ENCODE results near the gene C1R.

C1R gene

DNA sequence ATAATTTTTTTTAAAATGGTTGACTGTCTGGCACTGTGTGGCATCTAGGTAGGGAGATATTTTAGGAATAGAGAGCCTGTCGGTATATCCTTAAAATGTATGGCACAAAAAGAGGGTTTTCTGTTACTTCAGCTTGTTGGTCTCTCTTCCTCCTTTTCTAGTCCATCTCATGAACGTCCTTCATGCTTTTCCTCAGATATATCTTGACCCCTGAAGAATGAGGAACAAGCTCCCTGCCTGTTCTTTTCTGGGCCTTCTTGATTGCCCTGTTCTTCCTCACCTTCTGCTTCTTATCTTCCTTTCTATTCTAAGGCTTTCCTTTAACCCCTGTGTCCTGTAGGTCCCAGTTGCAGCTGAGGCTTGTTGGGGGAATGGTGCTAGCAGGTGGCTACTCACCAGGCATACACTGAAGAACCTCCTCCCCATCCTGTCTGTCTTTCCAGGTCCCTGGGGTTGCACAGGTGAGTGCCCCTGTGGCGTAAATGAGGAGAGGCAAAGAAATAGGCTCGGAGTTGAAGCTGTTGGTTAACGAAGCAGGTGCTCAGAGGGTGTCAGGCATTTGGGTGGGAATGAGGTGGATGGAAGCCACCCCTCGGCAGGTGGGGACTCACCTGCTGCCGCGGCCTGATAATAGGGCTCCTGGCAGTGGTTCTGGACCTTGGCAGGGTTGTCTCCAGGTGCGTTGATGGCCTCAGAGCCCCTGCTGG, 7.2 kb upstream of the C1R start:
- no peak for DNase-seq (ENCODE audit: low read depth, low spot score)

DNA sequence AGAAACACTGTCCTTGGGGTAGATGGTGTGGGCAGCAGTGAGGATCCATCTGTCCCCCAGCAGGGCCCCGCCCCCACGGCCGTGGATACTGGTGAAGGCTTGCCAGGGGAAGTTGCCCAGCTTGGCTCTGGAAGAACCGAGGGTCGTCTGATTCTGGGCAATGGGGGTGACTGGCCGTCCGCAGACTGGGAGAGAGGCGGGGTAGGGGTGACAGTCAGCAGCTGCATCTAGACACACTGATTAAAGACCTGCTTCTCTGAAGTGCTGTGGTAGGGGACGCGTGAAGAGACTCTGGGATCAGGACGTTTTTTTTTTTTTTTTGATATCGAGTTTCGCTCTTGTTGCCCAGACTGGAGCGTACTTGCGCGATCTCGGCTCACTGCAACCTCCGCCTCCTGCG, 4.7 kb upstream of the C1R start:
- no peak for DNase-seq (ENCODE audit: low read depth, low spot score)

DNA sequence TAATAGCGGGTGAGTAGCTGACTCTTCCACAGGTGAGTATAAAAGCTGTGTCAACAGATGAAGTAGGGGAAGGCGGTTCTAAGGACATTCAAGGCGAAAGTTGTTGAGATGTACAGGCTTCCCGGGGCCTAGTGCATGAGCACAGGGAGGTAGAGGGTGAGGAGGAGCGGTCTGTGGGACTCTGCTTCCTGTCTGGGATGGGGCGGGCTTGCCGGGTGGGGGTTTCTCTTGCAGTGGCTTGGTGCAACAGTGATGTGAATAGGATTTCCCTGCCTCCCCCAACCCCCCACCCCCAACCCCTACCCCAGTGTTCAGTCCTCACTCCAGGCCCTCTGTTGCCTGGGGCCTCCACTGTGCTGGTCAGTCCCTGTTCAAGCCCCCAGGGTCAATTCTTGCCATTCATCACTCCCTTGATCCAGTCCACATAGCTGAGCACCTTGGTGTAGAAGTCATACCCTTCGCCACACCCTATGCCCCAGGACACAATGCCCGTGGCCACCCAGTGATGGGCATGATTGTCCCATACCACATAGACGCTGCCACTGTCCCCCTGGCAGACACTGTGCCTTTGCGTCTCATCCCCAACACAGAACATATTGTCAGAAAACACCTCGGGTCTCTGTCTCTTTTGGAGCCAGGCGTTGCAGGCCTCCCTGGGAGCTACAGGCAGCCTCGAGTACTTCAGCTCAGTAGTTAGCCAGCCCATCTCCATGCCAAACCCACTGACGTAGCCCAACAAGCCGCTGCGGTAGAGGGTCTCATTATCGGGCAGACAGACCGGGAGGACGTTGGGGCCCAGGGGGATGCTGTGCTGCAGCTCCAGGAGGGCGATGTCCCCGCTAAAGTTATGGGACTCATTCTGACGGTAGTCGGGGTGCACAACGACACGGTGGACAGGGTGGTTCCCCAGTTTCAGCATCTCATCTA, 4.0 kb upstream of the C1R start:
- DNase-seq (ENCODE audit: low read depth, low spot score), result no peak

DNA sequence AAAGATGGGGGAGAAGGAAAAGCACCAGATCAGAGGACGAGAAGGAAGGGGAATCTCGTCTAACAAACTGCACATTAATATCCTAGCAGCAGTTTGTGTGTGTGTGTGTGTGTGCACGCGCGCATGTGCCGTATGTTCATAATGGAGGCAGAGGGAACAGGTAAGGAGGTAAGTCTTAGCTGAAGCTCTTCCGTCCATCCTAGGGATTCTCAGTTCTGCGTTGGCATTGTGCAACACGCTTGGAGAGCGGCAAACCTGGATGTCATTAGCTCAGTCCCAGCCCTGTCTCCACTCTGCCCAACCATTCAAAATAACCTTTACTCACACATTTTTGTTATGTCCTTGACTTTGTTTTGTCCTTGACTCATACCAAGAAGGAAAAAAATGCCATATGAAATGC, 1.6 kb upstream of the C1R start:
- DNase-seq (ENCODE audit: low read depth, low spot score), result no peak

DNA sequence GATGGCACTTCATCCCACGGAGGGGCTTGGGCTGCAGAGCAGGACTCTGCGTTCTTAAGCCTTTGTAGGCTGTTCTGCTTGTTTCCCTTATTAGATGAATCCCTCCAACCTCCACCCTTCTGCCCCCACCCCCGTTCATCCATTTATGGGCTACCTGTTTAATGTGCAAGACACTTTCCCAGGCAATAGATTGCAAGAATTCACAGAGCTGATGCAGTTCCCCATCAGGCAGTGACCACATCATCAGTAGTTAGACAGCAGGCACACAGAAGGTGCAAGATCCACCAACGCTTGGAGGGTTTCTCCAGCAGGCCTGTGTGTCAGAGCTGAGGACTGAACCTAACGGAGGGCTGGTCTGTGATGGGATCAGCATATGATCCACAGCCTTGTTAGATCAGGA, 1.2 kb upstream of the C1R start:
- no peak for DNase-seq (ENCODE audit: low read depth, low spot score)

DNA sequence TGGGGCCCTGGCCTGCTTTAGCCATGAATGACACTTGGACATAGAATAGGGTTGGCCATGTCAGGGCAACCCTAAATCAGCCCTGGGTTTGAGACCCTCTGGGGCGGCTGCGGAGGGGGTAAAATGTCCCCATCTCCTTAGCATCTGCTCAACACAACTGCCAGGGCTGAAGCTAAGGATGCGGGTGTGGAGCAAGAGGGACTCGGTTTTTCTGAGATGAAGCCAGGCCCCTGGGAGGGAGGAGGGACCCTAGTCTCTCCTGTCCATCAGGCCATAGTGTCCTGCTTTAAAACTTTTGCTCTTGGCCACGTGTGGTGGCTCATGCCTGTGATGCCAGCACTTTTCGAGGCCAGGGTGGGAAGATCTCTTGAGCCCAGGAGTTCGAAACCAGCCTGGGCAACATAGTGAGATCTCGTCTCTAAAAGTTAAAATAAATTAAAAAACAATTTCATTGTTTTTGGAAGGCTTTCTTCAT, 778 bp upstream of the C1R start:
- DNase-seq (ENCODE audit: low read depth, low spot score), result no peak

DNA sequence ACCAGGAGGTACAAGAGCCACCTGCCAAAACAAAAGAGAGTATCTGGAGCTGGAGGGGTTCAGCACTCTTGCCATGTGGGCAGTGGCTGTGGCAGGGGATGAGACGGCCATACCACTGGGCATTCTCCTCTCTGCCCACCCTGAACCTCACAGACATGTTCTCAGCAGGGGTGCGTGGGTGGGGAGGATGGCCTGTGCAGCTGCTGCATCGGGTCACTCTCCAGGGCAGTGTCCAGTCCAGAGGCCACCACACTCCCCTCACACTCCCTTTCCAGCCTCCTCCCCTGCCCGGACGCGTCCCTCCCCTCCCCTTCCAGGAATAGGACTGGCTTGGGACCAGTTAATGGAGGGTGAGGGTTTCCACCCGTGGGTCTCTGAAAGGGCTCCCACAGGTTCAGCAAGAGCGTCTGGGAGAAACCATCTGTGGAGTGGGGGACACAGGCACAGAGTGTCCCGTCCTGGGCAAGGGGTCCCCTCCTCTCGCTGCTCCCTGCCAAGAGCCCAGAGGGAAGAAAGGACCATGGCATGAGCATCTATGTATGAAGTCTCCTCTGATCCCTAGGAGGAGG, 501 bp downstream of the C1R start:
- no peak for DNase-seq (ENCODE audit: low read depth, low spot score)

DNA sequence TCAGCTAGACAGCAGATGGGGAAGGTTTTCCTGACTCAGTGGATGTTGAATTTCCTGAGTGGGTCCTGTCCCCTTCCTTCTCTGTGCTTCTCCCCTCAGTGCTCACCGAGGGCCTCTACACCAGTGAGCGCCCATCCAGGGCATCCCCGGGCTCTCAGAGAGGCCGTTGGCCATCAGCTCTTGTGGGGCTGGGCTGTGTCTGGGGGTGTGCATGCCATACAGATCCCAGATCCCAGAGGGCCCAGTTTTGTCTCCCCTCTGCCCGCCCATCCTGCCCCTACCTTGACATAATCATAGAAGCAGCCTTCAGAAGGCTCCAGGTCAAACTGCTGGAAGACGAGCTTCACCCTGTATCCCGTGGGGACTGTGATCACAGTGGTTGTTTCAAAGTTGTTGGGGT, 1.1 kb downstream of the C1R start:
- no peak for DNase-seq (ENCODE audit: low read depth, low spot score)

DNA sequence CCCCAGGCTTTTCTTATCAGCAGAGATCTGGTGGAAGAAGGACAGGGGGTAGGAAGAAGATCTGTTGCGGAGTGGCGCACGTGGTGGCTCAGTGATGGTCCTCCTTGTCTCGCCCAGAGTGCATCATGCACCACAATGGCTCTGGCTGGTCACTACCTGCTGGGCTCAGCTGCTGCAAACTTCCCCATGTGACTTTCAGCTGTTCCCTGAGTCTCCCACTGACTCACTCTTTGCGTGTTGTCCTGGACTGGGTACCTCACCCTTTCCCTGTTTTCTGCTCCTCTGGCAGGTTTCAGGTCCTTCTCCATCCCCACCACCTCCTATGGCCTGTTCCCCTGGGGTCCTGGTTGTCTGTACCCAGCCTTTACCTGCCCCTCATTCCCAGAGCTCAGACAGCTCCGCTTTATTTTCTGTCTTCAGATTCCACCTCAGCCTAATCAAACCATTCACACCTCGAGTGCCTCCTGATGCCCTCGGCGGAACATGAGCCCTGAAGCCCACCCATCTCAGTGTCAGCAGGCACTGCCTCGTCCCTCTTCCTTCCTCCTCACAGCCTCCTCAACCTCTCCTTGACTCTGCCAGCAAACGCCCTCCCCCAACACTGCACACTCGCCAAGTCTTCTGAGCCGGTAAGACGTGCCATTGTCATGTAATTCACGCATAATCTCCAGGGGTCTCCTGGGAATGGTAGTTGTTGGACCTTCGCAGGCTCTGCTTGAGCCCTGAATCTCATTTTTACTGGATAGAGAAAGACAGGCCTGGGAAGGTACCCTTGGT, 1.8 kb downstream of the C1R start:
- no peak for DNase-seq (ENCODE audit: low read depth, low spot score)

DNA sequence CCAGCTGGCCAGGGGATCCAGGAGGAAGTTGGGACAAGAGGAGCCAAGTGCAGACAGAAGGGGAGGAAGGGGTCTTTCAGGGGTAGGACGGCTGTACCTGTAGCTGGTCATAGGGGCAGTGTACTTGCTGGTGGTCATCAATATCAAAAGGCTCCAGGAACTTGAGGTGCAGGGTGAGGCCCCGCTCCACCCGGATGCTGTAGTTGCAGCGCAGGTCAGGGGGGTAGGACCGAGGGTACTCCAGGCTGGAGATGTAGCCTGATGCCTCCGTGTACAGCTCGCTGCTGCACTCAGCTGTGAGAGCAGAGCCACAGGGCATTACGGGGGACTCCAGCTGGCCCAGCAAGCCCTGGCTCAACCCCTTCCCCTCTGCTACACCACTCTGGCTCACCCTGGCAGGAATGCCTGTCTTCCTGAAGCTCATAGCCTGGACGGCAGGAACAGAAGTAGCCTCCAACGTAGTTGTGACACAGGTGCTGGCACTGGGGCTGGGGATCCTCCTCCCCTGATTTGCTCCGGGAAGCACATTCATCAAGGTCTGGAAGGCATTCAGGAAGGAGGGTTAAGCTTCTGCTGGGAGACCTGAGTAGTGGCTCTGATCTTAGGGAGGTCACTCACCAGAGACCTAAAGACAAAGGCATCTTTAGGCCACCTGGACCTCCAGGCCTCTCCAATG, 2.9 kb downstream of the C1R start:
- no peak for DNase-seq (ENCODE audit: low read depth, low spot score)

DNA sequence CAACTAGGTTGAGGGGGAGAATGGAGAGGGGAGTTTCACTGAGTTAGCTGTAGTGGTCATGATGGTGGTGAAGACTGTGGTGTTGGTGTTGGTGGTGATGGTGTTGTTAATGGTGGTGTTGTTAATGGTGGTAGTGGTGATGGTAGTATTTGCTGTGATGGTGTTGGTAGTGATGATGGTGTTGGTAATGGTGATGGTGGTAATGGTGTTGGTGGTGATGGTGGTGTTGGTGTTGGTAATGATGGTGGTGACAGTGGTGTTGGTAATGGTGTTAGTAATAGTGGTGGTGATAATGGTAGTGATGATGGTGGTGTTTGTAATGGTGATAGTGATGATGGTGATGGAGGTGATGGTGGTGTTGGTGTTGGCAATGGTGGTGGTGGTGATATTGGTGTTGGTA, 9.1 kb downstream of the C1R start:
- DNase-seq (ENCODE audit: low read depth, low spot score), result no peak

DNA sequence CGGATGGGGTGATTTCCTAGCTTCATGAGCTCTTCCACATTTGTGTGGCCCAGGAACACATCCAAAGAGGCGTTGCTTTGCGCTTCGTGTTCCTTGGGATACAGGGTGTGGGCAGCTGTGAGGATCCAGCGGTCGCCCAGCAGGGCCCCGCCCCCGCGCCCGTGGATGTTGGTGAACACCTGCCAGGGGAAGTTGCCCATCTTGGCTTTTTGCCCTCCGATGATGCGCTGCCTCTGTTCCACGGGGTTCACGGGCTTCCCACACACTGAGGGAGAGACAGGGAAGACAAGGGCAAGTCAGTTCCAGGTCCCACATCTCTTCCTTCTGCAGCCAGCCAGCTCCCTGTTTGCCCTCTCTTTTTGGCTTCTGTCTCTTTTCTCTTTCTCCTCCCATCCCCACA, 11.2 kb downstream of the C1R start:
- DNase-seq (ENCODE audit: low read depth, low spot score), result no peak

DNA sequence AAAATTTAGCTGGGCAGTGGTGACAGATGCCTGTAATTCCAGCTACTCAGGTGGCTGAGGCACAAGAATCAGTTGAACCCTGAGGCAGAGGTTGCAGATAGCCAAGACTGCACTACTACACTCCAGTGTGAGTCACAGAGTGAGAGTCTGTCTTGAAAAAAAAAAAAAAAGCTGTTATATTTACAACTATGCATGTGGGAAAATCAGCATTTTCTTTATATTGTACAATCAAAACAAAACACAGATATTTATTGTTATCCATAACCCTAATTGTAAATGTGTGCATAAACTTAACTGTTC, 12.5 kb downstream of the C1R start:
- no peak for DNase-seq (ENCODE audit: low read depth, low spot score)

DNA sequence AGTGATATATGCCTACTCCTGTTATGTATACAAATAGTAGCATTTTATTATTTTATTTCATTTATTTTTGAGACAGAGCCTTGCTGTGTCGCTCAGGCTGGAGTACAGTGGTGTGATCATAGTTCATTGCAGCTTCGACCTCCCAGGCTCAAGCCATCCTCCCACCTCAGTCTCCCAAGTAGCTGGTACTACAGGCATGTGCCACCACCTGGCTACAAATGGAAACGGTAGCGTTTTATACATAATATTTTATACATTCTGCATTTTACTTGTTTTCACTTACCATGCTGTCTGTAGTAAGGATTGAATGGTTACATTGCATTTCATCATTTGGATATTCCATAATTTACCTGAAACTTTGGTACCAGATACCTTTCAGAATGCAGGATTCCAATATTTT, 14.1 kb downstream of the C1R start:
- DNase-seq (ENCODE audit: low read depth, low spot score), result no peak

DNA sequence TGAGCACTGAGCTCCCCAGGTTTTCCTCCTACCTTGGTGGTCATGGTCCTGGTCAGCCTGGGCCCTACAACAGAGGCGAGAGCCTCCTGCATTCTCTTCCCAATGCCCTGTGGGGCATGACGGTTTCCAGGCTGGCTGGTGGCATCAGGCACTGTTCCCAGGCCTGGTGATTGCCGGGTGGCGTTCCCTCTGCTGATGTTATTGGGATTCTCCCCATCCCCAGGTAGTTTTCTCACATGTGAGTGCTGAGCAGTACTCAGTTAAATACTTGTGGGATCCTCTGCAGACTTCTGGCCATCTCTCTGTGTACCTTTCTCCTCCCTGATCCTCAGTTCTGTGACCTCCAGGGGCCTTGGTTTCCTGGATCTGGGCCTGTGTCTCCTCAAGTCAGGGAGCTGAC, 15.8 kb downstream of the C1R start:
- DNase-seq (ENCODE audit: low read depth, low spot score), result no peak

DNA sequence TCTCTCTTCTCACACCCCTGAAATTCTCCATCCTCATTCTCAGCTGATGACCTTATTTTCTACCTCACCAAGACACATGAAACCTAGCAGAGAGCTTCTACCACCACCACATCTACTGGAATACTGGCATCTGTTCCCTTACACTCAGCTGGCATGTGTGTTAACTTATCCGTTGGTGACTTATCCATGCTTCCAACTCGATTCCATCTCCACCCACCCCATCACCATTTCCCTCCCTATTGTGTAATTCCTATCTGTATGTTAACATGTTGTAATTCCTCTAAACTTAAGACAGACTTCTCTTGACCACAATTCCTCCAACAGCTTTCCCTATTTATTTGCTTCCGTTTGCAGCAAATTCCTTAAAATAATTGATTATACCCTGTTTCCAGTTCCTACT, 16.3 kb downstream of the C1R start:
- DNase-seq (ENCODE audit: low read depth, low spot score), result no peak

DNA sequence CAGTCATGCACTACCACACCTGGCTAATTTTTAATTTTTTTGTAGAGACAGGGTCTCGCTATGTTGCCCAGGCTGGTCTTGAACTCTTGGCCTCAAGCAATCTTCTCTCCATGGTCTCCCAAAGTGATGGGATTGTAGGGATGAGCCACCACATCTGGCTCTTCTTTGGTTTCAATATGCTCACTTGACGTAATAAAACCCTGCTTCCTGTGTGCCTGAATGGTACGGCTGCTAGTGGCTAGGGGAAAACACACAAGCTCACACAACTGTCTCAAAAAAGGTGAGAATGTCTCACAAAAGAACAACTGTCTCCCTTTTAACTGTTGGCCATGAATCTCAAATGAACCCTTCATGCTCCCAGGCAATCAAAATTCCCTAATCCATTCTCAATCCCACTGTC, 16.7 kb downstream of the C1R start:
- DNase-seq (ENCODE audit: low read depth, low spot score), result no peak

DNA sequence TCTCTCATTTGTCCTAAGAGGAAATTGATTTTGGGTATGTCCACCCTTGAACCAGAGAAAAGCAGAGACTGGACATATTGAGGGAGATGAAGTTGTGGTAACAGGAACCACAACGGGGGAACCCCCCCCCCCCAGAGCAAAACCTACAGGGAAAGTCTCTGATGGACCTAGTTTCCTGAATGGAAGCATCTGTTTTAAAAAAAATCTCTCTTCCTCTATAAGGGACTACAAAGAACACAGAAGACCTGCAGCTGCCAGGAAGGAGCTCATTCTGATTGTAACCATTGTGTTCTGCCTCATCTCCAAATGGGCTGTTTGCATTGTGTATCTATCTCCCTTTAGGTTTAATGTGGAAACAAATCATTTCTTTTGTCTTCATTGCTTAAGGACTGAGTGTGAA, 18.3 kb downstream of the C1R start:
- DNase-seq (ENCODE audit: low read depth, low spot score), result no peak

DNA sequence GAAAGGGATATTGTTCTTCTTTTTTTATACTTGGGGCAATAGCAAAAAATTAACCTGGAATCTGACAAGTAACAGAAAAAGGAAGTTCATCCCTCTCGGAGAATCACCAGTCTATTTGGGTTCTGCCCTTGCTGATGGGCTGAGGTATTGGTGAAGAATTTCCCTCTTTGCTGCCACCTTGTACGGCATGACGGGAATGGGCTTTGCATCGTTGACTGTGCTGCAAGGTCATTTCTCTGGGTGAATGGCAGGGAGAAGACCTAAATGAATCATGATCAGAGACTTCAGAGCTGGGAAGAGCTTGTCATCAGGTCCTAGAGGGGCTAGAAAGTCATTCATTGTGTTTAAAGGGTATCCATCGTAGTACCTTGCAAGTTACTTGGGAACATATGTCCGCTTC, 19.7 kb downstream of the C1R start:
- DNase-seq (ENCODE audit: low read depth, low spot score), result no peak

DNA sequence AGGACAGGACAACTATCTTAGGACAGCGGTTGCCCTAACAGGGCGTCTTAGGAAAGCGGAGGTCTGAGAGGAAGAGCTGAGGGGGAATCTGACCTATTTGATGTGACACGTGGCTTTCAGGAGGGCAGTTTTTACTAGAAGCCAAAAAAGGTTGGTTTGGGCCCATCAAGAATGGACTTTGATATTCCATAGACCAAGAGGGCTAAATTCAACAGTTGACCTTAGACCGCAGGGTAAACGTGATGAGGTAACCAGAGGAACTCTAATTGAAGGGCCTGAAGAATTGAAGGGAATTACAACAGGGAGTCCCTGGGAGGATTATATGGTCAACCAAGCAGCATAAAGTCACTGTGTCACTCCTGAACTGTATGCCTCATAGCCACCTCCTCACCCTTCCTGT, 20.2 kb downstream of the C1R start:
- no peak for DNase-seq (ENCODE audit: low read depth, low spot score)

DNA sequence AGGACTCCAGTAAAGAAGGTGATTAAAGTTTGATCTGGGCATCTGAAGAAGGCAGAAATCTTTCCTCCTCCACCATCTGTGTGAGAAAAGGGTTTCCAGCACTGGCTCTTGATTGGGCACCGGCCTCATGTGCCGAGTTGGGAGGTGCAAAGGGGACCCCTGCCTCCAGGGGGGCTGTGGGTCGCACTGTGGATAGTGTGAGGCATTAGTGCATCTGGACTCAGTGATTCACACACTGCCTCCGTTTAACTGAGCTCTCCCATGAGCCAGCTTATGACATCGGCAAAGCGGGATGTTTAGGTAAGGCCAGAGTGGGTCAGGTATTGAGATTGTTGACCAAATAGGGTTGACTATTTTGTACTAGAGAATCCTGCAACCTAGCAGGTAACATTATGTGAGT, 22.9 kb downstream of the C1R start:
- DNase-seq (ENCODE audit: low read depth, low spot score), result no peak

DNA sequence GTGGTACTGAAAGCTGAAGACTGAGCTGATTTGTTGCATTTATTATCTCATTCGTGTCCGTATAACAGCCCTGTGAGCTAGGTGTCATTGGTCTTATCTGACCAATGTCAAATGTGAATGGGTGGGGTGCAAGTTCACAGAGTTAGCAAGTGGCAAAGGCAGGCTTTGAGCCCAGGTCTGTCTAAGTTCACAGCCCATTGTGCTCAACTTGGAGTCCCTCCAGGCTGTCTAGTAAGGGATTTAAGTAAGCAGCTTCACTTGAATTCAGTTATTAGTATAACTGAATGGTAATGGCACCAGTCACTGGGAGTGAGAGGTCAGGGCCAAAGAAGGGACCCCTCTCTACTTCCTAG, 23.3 kb downstream of the C1R start:
- no peak for DNase-seq (ENCODE audit: low read depth, low spot score)

All from activated naive CD8-positive, alpha-beta T cell treated with anti-CD3 and anti-CD28 coated beads, Interleukin-2, amount 50 U/mL, for 16 hours (primary cell).